ENCODE data around the gene KRT81. TPM values are rescaled to one million over a fixed set of nuclear protein-coding genes. Genes with fewer than 3 reads are reported as not detected.
A peak's percentile ranks its signal among the peaks of the same experiment; 100 is the strongest.

Gene KRT81
- total RNA-seq, 1 donor from 2014 or later = 1.2 TPM

DNA sequence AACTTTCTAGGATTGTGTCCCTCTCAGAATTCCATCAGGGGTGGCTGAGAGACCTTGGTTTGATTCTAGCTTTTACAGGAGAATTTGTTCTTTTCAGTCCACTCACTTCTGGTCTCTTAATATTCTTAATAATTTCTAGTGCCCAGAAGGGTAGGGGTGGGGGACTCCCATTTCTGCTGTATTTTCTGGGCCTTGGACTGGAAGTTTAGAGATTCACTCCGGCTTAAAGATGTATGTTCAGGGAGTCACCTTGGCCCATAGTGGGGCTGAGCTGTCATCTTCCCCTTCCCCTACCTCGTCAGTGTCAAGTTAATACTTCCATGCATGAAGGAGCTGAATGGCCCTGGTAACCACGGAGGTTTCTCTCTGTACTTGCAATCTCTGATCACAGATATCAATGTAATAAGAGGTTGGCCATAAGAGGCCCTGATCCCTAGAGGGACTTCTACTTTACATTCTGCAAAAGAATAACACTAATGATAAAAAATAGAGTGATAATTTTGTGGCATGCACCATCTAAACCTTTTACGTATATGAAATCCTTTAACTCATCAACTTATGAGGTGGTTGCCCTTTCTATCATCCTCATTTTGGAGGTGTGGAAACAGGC lies 6.7 kb downstream of the KRT81 start:
- peaks cover 19% of the 10 kb centered on the region for H3K27me3 Mint-ChIP-seq (ENCODE audit: low read depth, unreplicated experiment)
- Histone ChIP-seq H3K4me3 (ENCODE audit: insufficient read depth, low read depth, low read length) (no peak overlapping the region), H3K9me3 (ENCODE audit: insufficient read depth, low read depth, low read length) (no peaks in the 10 kb centered on the region), H2AFZ (ENCODE audit: low read depth, low read length) (no peak overlapping the region), H3K4me2 (ENCODE audit: low read length) (no peak overlapping the region), H4K20me1 (ENCODE audit: insufficient read depth, low read length) (no peaks in the 10 kb centered on the region), H3K36me3 (ENCODE audit: insufficient read depth, low read length) (no peaks in the 10 kb centered on the region), H3K9ac (ENCODE audit: low read length) (no peak overlapping the region), H3K4me1 (ENCODE audit: insufficient read depth, low read length) (peaks cover 34% of the 10 kb centered on the region), H3K79me2 (ENCODE audit: insufficient read depth, low read length) (no peaks in the 10 kb centered on the region), H3K27me3 (ENCODE audit: insufficient read depth, low read length) (no peaks in the 10 kb centered on the region), H3K27ac (ENCODE audit: low read depth, low read length) (peak overlapping the region; percentile 18)
- peaks cover 3% of the 10 kb centered on the region for H3K9me3 Mint-ChIP-seq (ENCODE audit: unreplicated experiment)
- no peak for DNase-seq (ENCODE audit: low read depth)
- H3K36me3 Mint-ChIP-seq (ENCODE audit: low read depth, unreplicated experiment) = no peaks in the 10 kb centered on the region
- FAIRE-seq = no peak
- no peak for TF ChIP-seq EZH2 (IDR thresholded peaks at IDR 0.05; ENCODE audit: insufficient read depth, low read length)
- H3K27ac Mint-ChIP-seq (ENCODE audit: unreplicated experiment) = no peak overlapping the region
- peaks cover 34% of the 10 kb centered on the region for H3K4me1 Mint-ChIP-seq (ENCODE audit: low read depth, unreplicated experiment)
- H3K4me3 Mint-ChIP-seq (ENCODE audit: unreplicated experiment) = no peak overlapping the region

DNA sequence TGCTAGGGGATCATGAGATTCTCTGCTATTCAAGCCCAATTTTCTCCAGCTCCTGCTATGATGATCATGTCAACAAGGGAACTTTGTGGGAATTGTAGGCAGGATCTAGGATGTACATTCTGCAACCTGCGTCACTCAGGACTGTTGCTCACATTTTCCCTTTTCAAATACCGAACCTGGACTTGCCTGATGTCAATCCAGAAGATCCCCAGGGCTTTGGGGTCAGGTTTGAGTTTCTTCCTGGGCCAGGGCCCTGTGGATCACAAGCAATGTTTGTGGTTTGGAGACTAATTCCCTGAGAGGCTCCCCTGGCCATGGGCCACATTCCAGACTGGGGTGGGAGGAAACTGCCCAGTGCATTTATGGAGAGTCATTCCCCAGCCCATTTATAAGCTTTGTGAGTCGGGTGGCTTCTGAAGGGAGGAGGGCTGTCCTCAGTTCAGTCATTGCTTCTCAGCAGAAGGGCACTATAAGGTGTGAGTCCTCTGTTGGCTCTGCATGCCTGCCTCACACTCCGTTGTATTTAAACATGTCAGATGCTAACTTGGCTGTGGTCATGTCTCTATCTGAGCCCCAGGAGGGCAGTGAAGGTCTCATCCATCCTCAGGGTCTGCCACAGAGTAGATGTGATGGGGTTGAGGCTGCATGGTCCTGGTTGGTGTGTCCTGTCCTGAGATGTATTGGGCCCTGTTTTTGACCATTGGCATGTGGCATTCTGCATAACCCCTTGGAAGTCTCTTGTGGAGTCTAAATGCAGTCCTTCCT lies 10.4 kb downstream of the KRT81 start:
- Histone ChIP-seq H3K79me2 (ENCODE audit: insufficient read depth, low read length) (no peaks in the 10 kb centered on the region), H3K4me1 (ENCODE audit: insufficient read depth, low read length) (peaks cover 45% of the 10 kb centered on the region), H3K9ac (ENCODE audit: low read length) (peak overlapping the region; percentile 83), H3K27ac (ENCODE audit: low read depth, low read length) (peak overlapping the region; percentile 96), H3K36me3 (ENCODE audit: insufficient read depth, low read length) (no peaks in the 10 kb centered on the region), H3K4me2 (ENCODE audit: low read length) (peak overlapping the region; percentile 84), H2AFZ (ENCODE audit: low read depth, low read length) (no peak overlapping the region), H3K4me3 (ENCODE audit: insufficient read depth, low read depth, low read length) (no peak overlapping the region), H3K9me3 (ENCODE audit: insufficient read depth, low read depth, low read length) (no peaks in the 10 kb centered on the region), H3K27me3 (ENCODE audit: insufficient read depth, low read length) (no peaks in the 10 kb centered on the region), H4K20me1 (ENCODE audit: insufficient read depth, low read length) (no peaks in the 10 kb centered on the region)
- no peak overlapping the region for H3K4me3 Mint-ChIP-seq (ENCODE audit: unreplicated experiment)
- H3K4me1 Mint-ChIP-seq (ENCODE audit: low read depth, unreplicated experiment) = peaks cover 46% of the 10 kb centered on the region
- peak; percentile 98 for FAIRE-seq
- peaks cover 35% of the 10 kb centered on the region for H3K27me3 Mint-ChIP-seq (ENCODE audit: low read depth, unreplicated experiment)
- no peaks in the 10 kb centered on the region for H3K36me3 Mint-ChIP-seq (ENCODE audit: low read depth, unreplicated experiment)
- H3K27ac Mint-ChIP-seq (ENCODE audit: unreplicated experiment) = peak overlapping the region; percentile 97
- TF ChIP-seq CTCF (IDR thresholded peaks at IDR 0.05; ENCODE audit: insufficient read depth, low read depth, low read length) = no peak
- DNase-seq (ENCODE audit: low read depth) = peak; percentile 99
- peaks cover 7% of the 10 kb centered on the region for H3K9me3 Mint-ChIP-seq (ENCODE audit: unreplicated experiment)

DNA sequence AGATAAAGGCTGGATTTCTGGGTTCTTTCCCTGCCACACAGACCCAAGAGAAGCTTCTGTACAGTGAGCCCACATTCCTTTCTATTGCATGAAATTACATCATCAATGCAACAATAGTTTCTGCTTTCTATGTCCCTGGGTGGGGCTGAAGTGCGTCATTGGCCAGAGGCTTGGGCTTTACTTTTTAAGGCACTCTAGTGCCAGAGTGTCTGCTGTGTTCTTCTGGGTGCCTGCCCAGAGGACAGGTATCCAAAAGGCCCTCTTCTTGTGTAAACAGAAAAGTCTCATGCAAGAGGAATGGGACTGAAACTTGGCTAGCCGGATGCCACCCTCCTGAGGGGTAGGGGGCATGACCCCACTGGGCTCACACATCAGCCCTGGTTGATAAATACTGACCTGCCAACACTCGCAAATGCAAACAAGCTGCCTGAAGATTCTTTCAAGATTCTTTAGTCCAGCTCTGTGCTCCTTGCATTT lies 11.0 kb downstream of the KRT81 start:
- H3K27me3 ChIP-seq (ENCODE audit: insufficient read depth, low read length) = no peaks in the 10 kb centered on the region
- H4K20me1 ChIP-seq (ENCODE audit: insufficient read depth, low read length) = no peaks in the 10 kb centered on the region
- peaks cover 41% of the 10 kb centered on the region for H3K4me1 ChIP-seq (ENCODE audit: insufficient read depth, low read length)
- peaks cover 42% of the 10 kb centered on the region for H3K4me1 Mint-ChIP-seq (ENCODE audit: low read depth, unreplicated experiment)
- peak overlapping the region; percentile 96 for H3K27ac ChIP-seq (ENCODE audit: low read depth, low read length)
- no peaks in the 10 kb centered on the region for H3K79me2 ChIP-seq (ENCODE audit: insufficient read depth, low read length)
- H3K4me3 ChIP-seq (ENCODE audit: insufficient read depth, low read depth, low read length) = no peak overlapping the region
- peaks cover 4% of the 10 kb centered on the region for H3K9me3 Mint-ChIP-seq (ENCODE audit: unreplicated experiment)
- H3K27me3 Mint-ChIP-seq (ENCODE audit: low read depth, unreplicated experiment) = peaks cover 34% of the 10 kb centered on the region
- peak overlapping the region; percentile 34 for H3K4me3 Mint-ChIP-seq (ENCODE audit: unreplicated experiment)
- DNase-seq (ENCODE audit: low read depth) = peak; percentile 96
- peak overlapping the region; percentile 84 for H3K4me2 ChIP-seq (ENCODE audit: low read length)
- FAIRE-seq = no peak
- peak overlapping the region; percentile 83 for H3K9ac ChIP-seq (ENCODE audit: low read length)
- H3K27ac Mint-ChIP-seq (ENCODE audit: unreplicated experiment) = peak overlapping the region; percentile 97
- H2AFZ ChIP-seq (ENCODE audit: low read depth, low read length) = no peak overlapping the region
- H3K36me3 Mint-ChIP-seq (ENCODE audit: low read depth, unreplicated experiment) = no peaks in the 10 kb centered on the region
- no peaks in the 10 kb centered on the region for H3K9me3 ChIP-seq (ENCODE audit: insufficient read depth, low read depth, low read length)
- H3K36me3 ChIP-seq (ENCODE audit: insufficient read depth, low read length) = no peaks in the 10 kb centered on the region
- no peak for TF ChIP-seq CTCF (IDR thresholded peaks at IDR 0.05; ENCODE audit: insufficient read depth, low read depth, low read length)
- no peak for TF ChIP-seq EZH2 (IDR thresholded peaks at IDR 0.05; ENCODE audit: insufficient read depth, low read length)

All from astrocyte (in vitro differentiated cells and primary cell).